ENCODE results near the gene ACTG2. TPM values are rescaled to one million over a fixed set of nuclear protein-coding genes. Genes with fewer than 3 reads are reported as not detected.
"Not testable (repeated sequence)": the region's sequence is repeated elsewhere in the genome, so short reads cannot be mapped to it uniquely, and the experiment has no call there.

The ACTG2 gene
- total RNA-seq, 1 donor from 2014 or later, result 0.82 TPM

GRCh38 chr2:73931531-73932500, 39.0 kb downstream of the ACTG2 start:
- no peak for FAIRE-seq
- DNase-seq (ENCODE audit: low spot score in 2 of 2), result no peak

GRCh38 chr2:73933194-73933593, 40.4 kb downstream of the ACTG2 start:
- FAIRE-seq (no peak), DNase-seq (ENCODE audit: low spot score in 2 of 2) (no peak)

GRCh38 chr2:73935641-73936040, 42.8 kb downstream of the ACTG2 start:
- FAIRE-seq (no peak), DNase-seq (ENCODE audit: low spot score in 2 of 2) (no peak)

- DNase-seq (ENCODE audit: low spot score in 2 of 2) (no peak), FAIRE-seq (no peak)
Observed at GRCh38 chr2:73937103-73937885, 44.5 kb downstream of the ACTG2 start.

GRCh38 chr2:73937899-73938298, 45.1 kb downstream of the ACTG2 start:
- FAIRE-seq, result no peak
- DNase-seq (ENCODE audit: low spot score in 2 of 2), result no peak

GRCh38 chr2:73938718-73939352, 46.0 kb downstream of the ACTG2 start:
- DNase-seq (ENCODE audit: low spot score in 2 of 2), result no peak
- FAIRE-seq, result no peak

GRCh38 chr2:73939419-73939818, 46.6 kb downstream of the ACTG2 start:
- DNase-seq (ENCODE audit: low spot score in 2 of 2) (no peak), FAIRE-seq (no peak)

- not testable (repeated sequence) for DNase-seq (ENCODE audit: low spot score in 2 of 2); FAIRE-seq
Observed at GRCh38 chr2:73940066-73940465, 47.3 kb downstream of the ACTG2 start.

- FAIRE-seq (no peak), DNase-seq (ENCODE audit: low spot score in 2 of 2) (no peak)
Observed at GRCh38 chr2:73942664-73943063, 49.9 kb downstream of the ACTG2 start.

GRCh38 chr2:73944714-73945113, 51.9 kb downstream of the ACTG2 start:
- FAIRE-seq (no peak), DNase-seq (ENCODE audit: low spot score in 2 of 2) (no peak)

- DNase-seq (ENCODE audit: low spot score in 2 of 2) (no peak), FAIRE-seq (no peak)
Observed at GRCh38 chr2:73946215-73946614, 53.4 kb downstream of the ACTG2 start.

- FAIRE-seq, result no peak
Observed at GRCh38 chr2:73946666-73947065, 53.9 kb downstream of the ACTG2 start.

GRCh38 chr2:73947412-73948018, 54.7 kb downstream of the ACTG2 start:
- FAIRE-seq (no peak), DNase-seq (ENCODE audit: low spot score in 2 of 2) (no peak)

More at GRCh38 chr2:73946666-73947065, 53.9 kb downstream of the ACTG2 start:
- no peak for DNase-seq (ENCODE audit: low spot score in 2 of 2)

GRCh38 chr2:73949802-73950201, 57.0 kb downstream of the ACTG2 start:
- DNase-seq (ENCODE audit: low spot score in 2 of 2), result no peak
- no peak for FAIRE-seq

GRCh38 chr2:73952499-73953446, 60.0 kb downstream of the ACTG2 start:
- FAIRE-seq (no peak), DNase-seq (ENCODE audit: low spot score in 2 of 2) (peak in 1 of 2 donors; percentile 36)

- FAIRE-seq (no peak), DNase-seq (ENCODE audit: low spot score in 2 of 2) (no peak)
Observed at GRCh38 chr2:73956218-73956865, 63.5 kb downstream of the ACTG2 start.

- no peak for DNase-seq (ENCODE audit: low spot score in 2 of 2)
- FAIRE-seq, result no peak
Observed at GRCh38 chr2:73961274-73961673, 68.5 kb downstream of the ACTG2 start.

GRCh38 chr2:73961823-73962615, 69.2 kb downstream of the ACTG2 start:
- FAIRE-seq, result no peak
- no peak for DNase-seq (ENCODE audit: low spot score in 2 of 2)

All from frontal cortex (tissue), 4 donors.